ENCODE data around the gene KCNMA1.

Gene KCNMA1

GRCh38 chr10:77252380-77253146 lies 385.0 kb downstream of the KCNMA1 start:
- DNase-seq (ENCODE audit: low read depth in 2 of 3, low spot score in 2 of 3), result no peak

GRCh38 chr10:77251297-77252013 lies 386.2 kb downstream of the KCNMA1 start:
- DNase-seq (ENCODE audit: low read depth in 2 of 3, low spot score in 2 of 3), result no peak

GRCh38 chr10:77249901-77250459 lies 387.6 kb downstream of the KCNMA1 start:
- no peak for DNase-seq (ENCODE audit: low read depth in 2 of 3, low spot score in 2 of 3)

GRCh38 chr10:77248104-77248790 lies 389.4 kb downstream of the KCNMA1 start:
- DNase-seq (ENCODE audit: low read depth in 2 of 3, low spot score in 2 of 3), result no peak

- DNase-seq (ENCODE audit: low read depth in 2 of 3, low spot score in 2 of 3), result no peak
Measured at GRCh38 chr10:77247031-77247990, 390.3 kb downstream of the KCNMA1 start.

- DNase-seq (ENCODE audit: low read depth in 2 of 3, low spot score in 2 of 3), result no peak
Measured at GRCh38 chr10:77245953-77246352, 391.7 kb downstream of the KCNMA1 start.

GRCh38 chr10:77244746-77245145 lies 392.9 kb downstream of the KCNMA1 start:
- no peak for DNase-seq (ENCODE audit: low read depth in 2 of 3, low spot score in 2 of 3)

GRCh38 chr10:77244286-77244685 lies 393.3 kb downstream of the KCNMA1 start:
- DNase-seq (ENCODE audit: low read depth in 2 of 3, low spot score in 2 of 3), result no peak

GRCh38 chr10:77241350-77241725 lies 396.3 kb downstream of the KCNMA1 start:
- DNase-seq (ENCODE audit: low read depth in 2 of 3, low spot score in 2 of 3), result no peak

GRCh38 chr10:77240706-77241349 lies 396.8 kb downstream of the KCNMA1 start:
- no peak for DNase-seq (ENCODE audit: low read depth in 2 of 3, low spot score in 2 of 3)

GRCh38 chr10:77240041-77240652 lies 397.5 kb downstream of the KCNMA1 start:
- DNase-seq (ENCODE audit: low read depth in 2 of 3, low spot score in 2 of 3), result no peak

- no peak for DNase-seq (ENCODE audit: low read depth in 2 of 3, low spot score in 2 of 3)
Measured at GRCh38 chr10:77237120-77237519, 400.5 kb downstream of the KCNMA1 start.

GRCh38 chr10:77236700-77237099 lies 400.9 kb downstream of the KCNMA1 start:
- no peak for DNase-seq (ENCODE audit: low read depth in 2 of 3, low spot score in 2 of 3)

GRCh38 chr10:77236029-77236428 lies 401.6 kb downstream of the KCNMA1 start:
- no peak for DNase-seq (ENCODE audit: low read depth in 2 of 3, low spot score in 2 of 3)

GRCh38 chr10:77234599-77234998 lies 403.0 kb downstream of the KCNMA1 start:
- DNase-seq (ENCODE audit: low read depth in 2 of 3, low spot score in 2 of 3), result no peak

- DNase-seq (ENCODE audit: low read depth in 2 of 3, low spot score in 2 of 3), result no peak
Measured at GRCh38 chr10:77233466-77233865, 404.1 kb downstream of the KCNMA1 start.

- DNase-seq (ENCODE audit: low read depth in 2 of 3, low spot score in 2 of 3), result no peak
Measured at GRCh38 chr10:77231884-77232610, 405.6 kb downstream of the KCNMA1 start.

GRCh38 chr10:77231375-77231774 lies 406.2 kb downstream of the KCNMA1 start:
- DNase-seq (ENCODE audit: low read depth in 2 of 3, low spot score in 2 of 3), result no peak

GRCh38 chr10:77230194-77230593 lies 407.4 kb downstream of the KCNMA1 start:
- no peak for DNase-seq (ENCODE audit: low read depth in 2 of 3, low spot score in 2 of 3)

All from activated CD8-positive, alpha-beta memory T cell treated with anti-CD3 and anti-CD28 coated beads for 48 hours (primary cell).